Heart right ventricle (tissue), 16 donors: Measurements from ENCODE around the gene BUB3. TPM values are rescaled to one million over a fixed set of nuclear protein-coding genes. Genes with fewer than 3 reads are reported as not detected.

Experiments used
- ATAC-seq, 8 donors: fragments of 200-7000 bp; cut with Tn5 transposase; one replicate each; pipeline ENCODE4 v1.9.1; 2020; ENCODE audit warnings: mild to moderate bottlenecking in 8 of 8, moderate library complexity in 8 of 8, moderate number of reproducible peaks in 1 of 8
- DNase-seq, 2 donors: peaks; one replicate each; pipeline ENCODE4 v3.0.0-alpha.2; 2020
- H3K27ac ChIP-seq, 10 donors: fragments of 200-600 bp; sonication (generic) in 2 of 10; one replicate each; pipeline versions ENCODE4 v1.5.0 to v1.8.0; 2020 to 2022; ENCODE audit warnings: mild to moderate bottlenecking in 3 of 10
- H3K27me3 ChIP-seq, 7 donors: fragments of 200-600 bp; one replicate each; pipeline ENCODE4 v1.8.0; 2021 to 2022; ENCODE audit warnings: mild to moderate bottlenecking in 2 of 7
- H3K36me3 ChIP-seq, 9 donors: fragments of 200-600 bp; sonication (generic) in 1 of 9; one replicate each; pipeline versions ENCODE4 v1.5.0 to v1.8.0; 2020 to 2022; ENCODE audit warnings: mild to moderate bottlenecking in 2 of 9
- H3K4me1 ChIP-seq, 9 donors: fragments of 200-600 bp; sonication (generic) in 1 of 9; one replicate each; pipeline versions ENCODE4 v1.5.0 to v1.8.0; 2020 to 2022; ENCODE audit warnings: mild to moderate bottlenecking in 4 of 9
- H3K4me3 ChIP-seq, 10 donors: fragments of 200-600 bp; sonication (generic) in 2 of 10; one replicate each; pipeline versions ENCODE4 v1.5.0 to v1.8.0; 2020 to 2022; ENCODE audit warnings: mild to moderate bottlenecking in 7 of 10, moderate library complexity in 2 of 10
- H3K9me3 ChIP-seq, 11 donors: fragments of 200-600 bp in 10 of 11; sonication (generic) in 2 of 11; one replicate each; pipeline versions ENCODE4 v1.5.0 to v1.8.0; 2013 to 2022; ENCODE audit warnings: mild to moderate bottlenecking in 2 of 11, control low read depth in 1 of 11, moderate library complexity in 1 of 11
- CTCF ChIP-seq, 9 donors: fragments of 200-600 bp; sonication (generic) in 2 of 9; IDR thresholded peaks; one replicate each; pipeline versions ENCODE4 v1.5.0 to v1.8.0; 2021 to 2022; ENCODE audit warnings: antibody characterized with exemption in 9 of 9, mild to moderate bottlenecking in 5 of 9, moderate library complexity in 1 of 9
- WGBS, 2 donors: extraction: QIAGEN DNeasy Blood & Tissue Kit; methylation state at CpG; one replicate each; pipeline ENCODE4 v1.1.7; 2013; ENCODE audit warnings: inconsistent platforms in 1 of 2; 5-methylcytosine and 5-hydroxymethylcytosine counted together
- intact Hi-C, 10 donors: fragments of 100-400 bp; cut with DNase I; formaldehyde crosslinking; loops; one replicate each; pipeline versions ENCODE4 v1.11.1 to v1.14.2; 2022
- polyA plus RNA-seq, 2 donors: library from polyadenylated mRNA; stranded (reverse); fragments of 200-250 nt; gene quantifications; one replicate each; pipeline ENCODE4 v1.2.3, GENCODE V29; 2013
- total RNA-seq, 10 donors: library from RNA; stranded (reverse); fragmentation: NEBNext Ultra II Directional in 3 of 10; extraction: Animal tissue kit (Norgen Biotek cat#: 25700) in 3 of 10; gene quantifications; one replicate each; pipeline versions ENCODE4 v1.2.1 to v1.2.4, GENCODE V29; 2021 to 2023
- donor health status: Arrhythmogenic right ventricular cardiomyopathy.
- donor health status: ischemic (EF 13 %, LVEDD 7.1; RV severe dilation, severe dysfunction).
- donor health status: healthy with polysubstance abuse.
- donor health status: DM: no; HTN: yes; CAD: no.
- donor health status: DM: no; HTN: no; CAD: no.
- donor health status: ischemic (EF 25% LVEDD 6.9; RV normal size, moderate dysfunction).
- donor health status: ischemic (EF 25% LVEDD 5.7; RV mildly dilated, moderate dysfunction).
- donor health status: healthy.
- donor health status: DM: yes; HTN: yes; CAD: no.
- donor health status: Ischemic cardiomyopathy.
- donor health status: ischemic (EF 35%, LVEDD 5.7; RV mildly dilated, moderate dysfunction).
- donor health status: nonischemic (EF 11% LVEDD 7.7; RV severe dilation, severe dysfunction).
- donor health status: DM: yes; HTN: yes; CAD: no.
- donor health status: PGD.
- donor health status: ischemic (EF 29% LVEDD 5.4; RV normal size, mild dysfunction).
- donor health status: nonischemic (EF 23%, LVEDD 6.1; RV moderate dilation, normal function).

BUB3 gene
- total and polyA plus RNA-seq, 12 donors, result 11.4 to 42.0 (median 30.4) TPM

- no peak for TF ChIP-seq CTCF (IDR thresholded peaks at IDR 0.05)
- H3K27me3 ChIP-seq, result no peaks in the 10 kb centered on the region
- ATAC-seq (no peak), DNase-seq (no peak)
- H3K27ac ChIP-seq, result no peak overlapping the region
- no peaks in the 10 kb centered on the region for H3K9me3 ChIP-seq
- WGBS, 2 donors, result 87 to 89% methylated on average over 11 of the region's 11 CpGs
- no peak overlapping the region for H3K4me3 ChIP-seq
- intact Hi-C loops, result no loop called here
- peaks cover 0 to 99% (median 38%) of the 10 kb centered on the region in 9 donors for H3K36me3 ChIP-seq
- H3K4me1 ChIP-seq, result peaks cover 0 to 57% (median 6%) of the 10 kb centered on the region in 9 donors
These were observed 6.2 kb downstream of the BUB3 start for GRCh38 chr10:123160311-123160980.

GRCh38 chr10:123164319-123164718 lies 10.1 kb downstream of the BUB3 start:
- intact Hi-C loops, result no loop called here
- no peak for TF ChIP-seq CTCF (IDR thresholded peaks at IDR 0.05)
- peaks cover 0 to 100% (median 35%) of the 10 kb centered on the region in 9 donors for H3K36me3 ChIP-seq

GRCh38 chr10:123165445-123166072 lies 11.4 kb downstream of the BUB3 start:
- DNase-seq (no peak), ATAC-seq (no peak)
- H3K27ac ChIP-seq, result no peak overlapping the region
- no peak overlapping the region for H3K4me3 ChIP-seq
- peaks cover 0 to 94% (median 35%) of the 10 kb centered on the region in 9 donors for H3K36me3 ChIP-seq
- intact Hi-C loops, result no loop called here
- no peaks in the 10 kb centered on the region for H3K27me3 ChIP-seq
- H3K9me3 ChIP-seq, result no peaks in the 10 kb centered on the region
- WGBS, 2 donors, result 77 to 80% methylated on average over 4 of the region's 4 CpGs
- no peak for TF ChIP-seq CTCF (IDR thresholded peaks at IDR 0.05)
- peaks cover 0 to 7% (median 0%) of the 10 kb centered on the region in 9 donors for H3K4me1 ChIP-seq

More at GRCh38 chr10:123164319-123164718, 10.1 kb downstream of the BUB3 start:
- H3K9me3 ChIP-seq, result no peaks in the 10 kb centered on the region
- H3K4me1 ChIP-seq, result peaks cover 0 to 19% (median 0%) of the 10 kb centered on the region in 9 donors
- ATAC-seq, result no peak
- no peak overlapping the region for H3K4me3 ChIP-seq
- 91 to 94% methylated on average over 2 of the region's 2 CpGs for WGBS, 2 donors
- H3K27ac ChIP-seq, result no peak overlapping the region
- DNase-seq, result no peak
- H3K27me3 ChIP-seq, result no peaks in the 10 kb centered on the region

GRCh38 chr10:123166618-123167017 lies 12.4 kb downstream of the BUB3 start:
- H3K9me3 ChIP-seq, result no peaks in the 10 kb centered on the region
- no peaks in the 10 kb centered on the region for H3K4me1 ChIP-seq
- 96% methylated on average over 2 of the region's 2 CpGs for WGBS, 2 donors
- no peak for TF ChIP-seq CTCF (IDR thresholded peaks at IDR 0.05)
- H3K4me3 ChIP-seq, result no peak overlapping the region
- intact Hi-C loops, result no loop called here
- no peaks in the 10 kb centered on the region for H3K27me3 ChIP-seq
- DNase-seq (no peak), ATAC-seq (no peak)
- H3K36me3 ChIP-seq, result peaks cover 0 to 90% (median 31%) of the 10 kb centered on the region in 9 donors
- no peak overlapping the region for H3K27ac ChIP-seq
